Thyroid gland (tissue), 4 donors: ENCODE data around the gene KRT17.

ENCODE experiments used
- POLR2A ChIP-seq, 2 donors: fragments of 450-650 bp; IDR thresholded peaks; one replicate each; pipeline ENCODE4 v1.6.1; 2017; ENCODE audit warnings: antibody characterized with exemption in 2 of 2, mild to moderate bottlenecking in 2 of 2, moderate library complexity in 1 of 2
- TF ChIP-seq, protein P1 (sequence below), 6 experiments: fragments of 200-600 bp in 3 of 6; fragments of 450-650 bp in 3 of 6; sonication (generic) in 3 of 6; IDR thresholded peaks; one replicate each; pipeline ENCODE4 v1.5.1; 2016 to 2019; ENCODE audit warnings: antibody characterized with exemption in 6 of 6, mild to moderate bottlenecking in 2 of 6, inconsistent platforms in 1 of 6, moderate library complexity in 1 of 6

DNA sequence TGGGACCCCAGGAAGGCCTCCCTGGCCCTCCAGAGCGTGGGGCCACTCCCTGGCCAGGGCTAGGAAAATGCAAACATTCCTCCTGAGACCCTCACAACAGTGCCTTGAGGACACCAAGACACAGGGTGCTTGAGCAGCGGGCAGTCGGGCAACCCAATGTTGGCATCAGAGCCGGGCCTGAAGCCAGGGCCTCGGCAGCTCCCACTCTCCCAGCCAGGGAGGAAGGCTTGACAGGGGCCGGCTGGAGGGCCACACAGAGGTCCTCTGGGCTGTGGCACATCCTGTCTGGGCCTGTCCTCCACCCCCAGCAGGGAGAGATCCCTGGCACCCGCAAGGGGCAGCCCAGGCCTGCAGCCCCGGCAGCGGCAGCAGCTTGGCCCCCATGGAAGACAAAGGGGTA, 12.3 kb upstream of the KRT17 start:
- TF ChIP-seq, protein P1, sequence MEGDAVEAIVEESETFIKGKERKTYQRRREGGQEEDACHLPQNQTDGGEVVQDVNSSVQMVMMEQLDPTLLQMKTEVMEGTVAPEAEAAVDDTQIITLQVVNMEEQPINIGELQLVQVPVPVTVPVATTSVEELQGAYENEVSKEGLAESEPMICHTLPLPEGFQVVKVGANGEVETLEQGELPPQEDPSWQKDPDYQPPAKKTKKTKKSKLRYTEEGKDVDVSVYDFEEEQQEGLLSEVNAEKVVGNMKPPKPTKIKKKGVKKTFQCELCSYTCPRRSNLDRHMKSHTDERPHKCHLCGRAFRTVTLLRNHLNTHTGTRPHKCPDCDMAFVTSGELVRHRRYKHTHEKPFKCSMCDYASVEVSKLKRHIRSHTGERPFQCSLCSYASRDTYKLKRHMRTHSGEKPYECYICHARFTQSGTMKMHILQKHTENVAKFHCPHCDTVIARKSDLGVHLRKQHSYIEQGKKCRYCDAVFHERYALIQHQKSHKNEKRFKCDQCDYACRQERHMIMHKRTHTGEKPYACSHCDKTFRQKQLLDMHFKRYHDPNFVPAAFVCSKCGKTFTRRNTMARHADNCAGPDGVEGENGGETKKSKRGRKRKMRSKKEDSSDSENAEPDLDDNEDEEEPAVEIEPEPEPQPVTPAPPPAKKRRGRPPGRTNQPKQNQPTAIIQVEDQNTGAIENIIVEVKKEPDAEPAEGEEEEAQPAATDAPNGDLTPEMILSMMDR (IDR thresholded peaks at IDR 0.05), result no peak
- no peak for TF ChIP-seq POLR2A (IDR thresholded peaks at IDR 0.05)
